RCC 7860 (cell line): ENCODE data around the gene CEP43.

Source experiments
- DNase-seq: peaks from one replicate; pipeline ENCODE4 v3.0.0-alpha.2; 2015; ENCODE audit warnings: low spot score
- FAIRE-seq: peaks from 2 replicates; lab custom pipeline; 2012; peaks lifted over from hg19 to GRCh38; lab: Jason Lieb, UNC

CEP43 gene

GRCh38 chr6:167005350-167006159 lies 6.4 kb downstream of the CEP43 start:
- DNase-seq = no peak
- no peak for FAIRE-seq

DNA sequence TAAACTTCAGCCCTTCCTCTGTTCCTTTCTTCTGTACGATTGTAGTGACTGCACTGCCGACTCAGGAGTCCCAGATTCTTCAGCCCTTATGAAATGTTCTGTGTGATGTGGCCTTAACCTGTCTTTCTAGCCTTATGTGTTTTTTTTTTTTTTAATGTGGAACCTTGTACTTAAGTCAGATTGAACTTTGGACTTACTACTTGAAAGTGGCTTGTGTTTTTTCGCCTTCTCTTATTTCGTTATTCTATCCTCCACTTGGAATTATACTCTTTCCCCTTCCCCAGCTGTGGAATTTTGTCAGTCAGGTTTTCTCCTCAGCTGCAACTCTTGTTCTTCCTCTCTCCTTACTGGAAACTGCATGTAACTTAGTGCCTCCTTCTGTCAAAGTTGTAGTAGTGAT lies 8.8 kb downstream of the CEP43 start:
- FAIRE-seq = no peak
- no peak for DNase-seq

DNA sequence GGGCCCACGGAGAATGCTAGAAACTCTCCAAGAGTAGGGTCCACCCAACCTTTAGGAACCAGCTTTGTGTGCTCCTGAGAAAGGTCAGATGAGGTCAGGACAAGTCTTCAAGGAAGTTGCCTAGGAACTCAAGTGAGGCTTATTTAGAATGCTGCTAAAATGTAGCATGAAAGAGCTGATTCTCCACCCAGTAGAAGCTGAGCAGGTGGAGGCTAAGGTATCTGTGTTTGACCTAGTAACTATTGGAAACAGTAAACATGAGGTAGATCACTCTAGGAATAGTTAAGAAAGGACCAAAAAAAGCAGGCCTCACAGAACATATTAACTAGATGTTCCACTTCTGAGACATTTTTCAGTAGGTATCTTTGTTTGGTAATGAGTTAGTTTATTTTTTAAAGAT lies 13.9 kb downstream of the CEP43 start:
- DNase-seq (no peak), FAIRE-seq (no peak)

DNA sequence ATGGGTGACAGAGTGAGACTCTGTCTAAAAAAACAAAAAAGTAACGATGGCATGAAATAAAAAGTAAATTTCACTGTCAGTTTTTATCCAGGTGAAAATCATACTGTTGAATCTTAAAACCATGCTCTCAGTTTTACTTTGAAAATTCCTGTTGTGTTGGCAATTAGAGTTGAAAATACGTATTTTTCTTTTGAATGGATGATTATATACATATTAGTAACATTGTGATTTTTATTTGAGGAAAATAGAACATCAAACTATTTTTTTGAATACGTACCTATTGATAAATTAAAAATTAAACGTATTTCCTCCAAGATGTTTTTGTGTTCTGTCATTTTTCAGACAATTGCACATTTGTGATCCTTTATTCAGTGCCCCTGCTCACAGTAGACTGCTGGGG lies 14.7 kb downstream of the CEP43 start:
- FAIRE-seq (no peak), DNase-seq (no peak)

DNA sequence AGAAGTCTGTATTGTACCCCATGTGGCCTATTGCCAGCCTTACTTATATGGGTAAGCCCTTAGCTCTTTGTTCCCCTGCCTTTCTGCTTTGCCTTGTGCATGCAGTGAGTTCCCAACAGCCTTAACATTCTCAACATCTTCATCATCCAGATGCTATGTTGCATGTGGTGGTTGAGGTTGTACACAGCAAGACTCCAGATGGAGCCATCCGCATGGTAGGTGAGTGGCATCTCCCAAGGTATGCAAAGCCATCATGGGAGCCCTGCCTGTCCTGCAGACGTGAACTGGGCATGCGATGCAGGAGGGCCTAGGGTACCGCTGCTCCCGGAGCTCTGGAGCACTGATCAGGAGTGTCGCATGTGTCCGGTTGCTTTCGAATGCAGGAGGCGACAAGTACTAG lies 16.1 kb downstream of the CEP43 start:
- FAIRE-seq = no peak

DNA sequence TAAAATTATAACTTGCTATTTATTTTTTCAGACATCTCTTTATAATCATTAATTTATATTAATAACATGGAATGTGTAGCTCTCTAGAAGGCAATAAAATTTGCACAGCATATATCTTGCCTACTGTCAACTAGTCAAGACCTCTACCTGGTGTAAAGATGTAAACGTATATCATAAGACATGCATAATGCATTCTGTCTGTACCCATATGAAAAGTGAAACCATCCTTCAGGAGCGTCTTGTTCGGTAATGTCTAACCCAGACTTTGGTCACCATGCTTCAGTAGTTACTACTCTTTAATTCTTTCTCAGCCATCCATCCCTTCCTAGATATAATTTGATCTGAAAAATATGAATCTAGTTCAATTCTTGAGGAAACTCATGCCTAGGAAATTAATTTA lies 21.0 kb downstream of the CEP43 start:
- DNase-seq (no peak), FAIRE-seq (no peak)

More for the DNA sequence above, 16.1 kb downstream of the CEP43 start:
- DNase-seq = no peak

DNA sequence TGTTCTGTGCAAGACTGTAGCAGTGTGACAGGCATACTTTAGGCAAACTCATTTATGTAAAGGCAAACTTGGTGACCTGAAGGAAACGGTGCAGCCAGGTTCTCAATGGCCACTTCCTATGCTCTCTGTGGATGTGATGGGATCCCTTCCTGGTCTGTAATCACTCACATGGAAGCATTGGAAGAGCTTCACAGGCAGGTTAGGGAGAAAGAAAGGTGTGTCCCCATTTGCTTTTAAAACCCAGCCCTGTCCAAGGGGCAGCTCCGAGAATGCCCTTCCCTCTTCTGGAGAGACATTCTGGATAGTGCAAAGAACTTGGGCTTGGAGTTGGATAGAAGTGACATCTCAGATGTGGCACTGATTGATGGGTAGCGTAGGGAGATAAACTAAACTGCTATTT lies 28.1 kb downstream of the CEP43 start:
- FAIRE-seq (no peak), DNase-seq (no peak)

DNA sequence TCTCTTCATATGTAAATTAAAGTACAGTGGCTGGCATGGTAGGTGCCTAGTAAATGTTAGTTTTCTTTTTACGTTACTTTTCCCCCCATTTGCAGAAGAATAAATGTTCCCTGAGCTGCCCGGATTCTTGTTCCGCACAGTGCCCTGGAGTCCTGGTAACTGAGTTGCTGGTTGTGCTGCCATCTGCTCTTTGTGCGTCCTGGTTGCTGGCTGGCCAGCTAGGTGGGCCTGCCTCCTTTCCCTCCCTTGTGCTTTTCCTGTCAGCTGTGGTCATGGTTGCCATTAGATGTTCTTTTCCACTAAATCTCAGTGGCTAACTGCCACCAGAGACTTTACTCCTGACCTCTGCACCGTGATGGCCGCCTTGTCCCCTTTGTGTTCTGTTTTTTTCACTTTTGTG lies 28.6 kb downstream of the CEP43 start:
- no peak for DNase-seq
- FAIRE-seq = no peak

DNA sequence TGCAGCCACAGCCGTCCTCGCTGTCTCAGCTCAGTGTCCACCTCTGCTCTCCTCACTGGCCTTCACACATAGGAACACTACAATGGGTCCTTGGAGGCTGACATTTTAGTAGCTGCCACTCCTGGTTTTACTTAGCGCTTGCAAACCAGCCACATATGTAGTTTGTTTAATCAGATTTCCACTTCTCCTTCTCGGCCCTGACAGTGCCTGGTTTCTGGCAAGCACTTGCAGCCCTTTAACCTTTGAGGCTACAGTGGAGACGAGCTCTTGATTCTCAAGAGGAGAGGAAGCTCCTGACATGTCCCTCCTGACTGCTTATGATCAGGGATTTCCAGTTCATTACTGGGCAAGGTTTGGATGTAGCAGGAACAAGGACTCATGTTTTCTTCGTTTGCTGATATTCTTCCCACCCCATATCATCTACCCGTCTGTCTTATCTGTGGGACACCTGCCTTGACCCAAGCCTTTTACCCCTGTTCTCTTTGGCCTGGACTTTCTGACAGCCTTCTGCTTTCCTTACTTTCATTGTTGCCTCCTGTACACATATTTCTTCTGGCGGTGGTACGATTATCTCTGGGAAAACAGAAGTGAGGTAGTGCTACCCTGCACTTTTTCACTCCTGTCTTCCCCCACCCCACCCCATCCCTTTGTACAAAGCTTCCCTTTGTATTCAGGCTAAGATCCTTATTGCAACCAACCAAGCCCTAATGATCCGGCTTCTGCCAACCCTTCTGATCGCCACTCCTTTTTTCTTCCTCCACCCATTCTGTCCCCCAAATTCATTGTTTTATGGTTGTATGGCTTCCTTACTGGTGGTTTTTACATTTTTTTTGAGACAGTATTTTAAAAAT lies 31.2 kb downstream of the CEP43 start:
- no peak for DNase-seq
- FAIRE-seq = no peak

GRCh38 chr6:167031082-167031709 lies 32.0 kb downstream of the CEP43 start:
- DNase-seq (no peak), FAIRE-seq (no peak)

DNA sequence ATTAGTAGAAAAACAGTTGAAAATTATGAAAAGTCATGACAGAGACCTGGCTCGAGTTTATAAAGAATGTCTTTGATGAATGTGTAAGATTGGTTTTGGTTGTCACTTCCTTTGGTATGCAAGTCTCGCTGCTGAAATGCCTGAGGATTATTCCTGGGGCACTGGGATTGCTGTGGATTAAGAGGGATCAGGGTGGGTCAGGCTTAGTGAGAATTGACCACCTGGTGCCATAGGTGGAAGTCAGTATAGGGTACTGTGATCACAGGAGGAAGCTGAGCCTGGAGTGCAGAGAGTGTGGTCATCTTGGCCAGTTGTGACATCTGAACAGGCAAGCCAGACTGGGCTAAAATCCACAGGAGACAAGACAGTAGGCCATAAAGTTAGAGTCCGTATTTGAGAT lies 34.9 kb downstream of the CEP43 start:
- DNase-seq = no peak
- FAIRE-seq = no peak

GRCh38 chr6:167037762-167038161 lies 38.6 kb downstream of the CEP43 start:
- FAIRE-seq = no peak
- no peak for DNase-seq

- DNase-seq (no peak), FAIRE-seq (no peak)
Measured at GRCh38 chr6:167044696-167045095, 45.5 kb downstream of the CEP43 start.

- DNase-seq (no peak), FAIRE-seq (no peak)
Measured at GRCh38 chr6:167045828-167046580, 46.8 kb downstream of the CEP43 start.

GRCh38 chr6:167046861-167047495 lies 47.8 kb downstream of the CEP43 start:
- FAIRE-seq (no peak), DNase-seq (no peak)

- FAIRE-seq (no peak), DNase-seq (no peak)
Measured at GRCh38 chr6:167047554-167047953, 48.4 kb downstream of the CEP43 start.
